Suprapubic skin (tissue), 4 donors: ENCODE measurements around the gene ASB16.

Experiments used
- CTCF ChIP-seq, 2 donors: fragments of 200-600 bp in 1 of 2; fragments of 450-650 bp in 1 of 2; sonication (generic) in 1 of 2; IDR thresholded peaks; one replicate each; pipeline ENCODE4 v1.5.1; 2016 to 2019; ENCODE audit warnings: antibody characterized with exemption in 2 of 2, mild to moderate bottlenecking in 1 of 2, moderate library complexity in 1 of 2
- EP300 ChIP-seq: sonication (generic); formaldehyde crosslinking; IDR thresholded peaks from one replicate; pipeline ENCODE4 v1.6.1; 2017; ENCODE audit warnings: antibody characterized with exemption
- POLR2A ChIP-seq, 2 donors: fragments of 450-650 bp; IDR thresholded peaks; one replicate each; pipeline ENCODE4 v1.6.1; 2017; ENCODE audit warnings: antibody characterized with exemption in 2 of 2, mild to moderate bottlenecking in 2 of 2, moderate library complexity in 2 of 2
- POLR2AphosphoS5 ChIP-seq, 3 donors: sonication (generic); formaldehyde crosslinking; IDR thresholded peaks; one replicate each; pipeline ENCODE4 v1.6.1; 2017; ENCODE audit warnings: antibody characterized with exemption in 3 of 3

GRCh38 chr17:44207319-44207718 is 36.8 kb downstream of the ASB16 start:
- no peak for TF ChIP-seq POLR2AphosphoS5 (IDR thresholded peaks at IDR 0.05)
- no peak for TF ChIP-seq POLR2A (IDR thresholded peaks at IDR 0.05)
- no peak for TF ChIP-seq EP300
- no peak for TF ChIP-seq CTCF (IDR thresholded peaks at IDR 0.05)
